ENCODE results near the gene PDXK. TPM values are rescaled to one million over a fixed set of nuclear protein-coding genes. Genes with fewer than 3 reads are reported as not detected.

The PDXK gene
- total RNA-seq, 1 donor from 2014 or later = 195 TPM

DNA sequence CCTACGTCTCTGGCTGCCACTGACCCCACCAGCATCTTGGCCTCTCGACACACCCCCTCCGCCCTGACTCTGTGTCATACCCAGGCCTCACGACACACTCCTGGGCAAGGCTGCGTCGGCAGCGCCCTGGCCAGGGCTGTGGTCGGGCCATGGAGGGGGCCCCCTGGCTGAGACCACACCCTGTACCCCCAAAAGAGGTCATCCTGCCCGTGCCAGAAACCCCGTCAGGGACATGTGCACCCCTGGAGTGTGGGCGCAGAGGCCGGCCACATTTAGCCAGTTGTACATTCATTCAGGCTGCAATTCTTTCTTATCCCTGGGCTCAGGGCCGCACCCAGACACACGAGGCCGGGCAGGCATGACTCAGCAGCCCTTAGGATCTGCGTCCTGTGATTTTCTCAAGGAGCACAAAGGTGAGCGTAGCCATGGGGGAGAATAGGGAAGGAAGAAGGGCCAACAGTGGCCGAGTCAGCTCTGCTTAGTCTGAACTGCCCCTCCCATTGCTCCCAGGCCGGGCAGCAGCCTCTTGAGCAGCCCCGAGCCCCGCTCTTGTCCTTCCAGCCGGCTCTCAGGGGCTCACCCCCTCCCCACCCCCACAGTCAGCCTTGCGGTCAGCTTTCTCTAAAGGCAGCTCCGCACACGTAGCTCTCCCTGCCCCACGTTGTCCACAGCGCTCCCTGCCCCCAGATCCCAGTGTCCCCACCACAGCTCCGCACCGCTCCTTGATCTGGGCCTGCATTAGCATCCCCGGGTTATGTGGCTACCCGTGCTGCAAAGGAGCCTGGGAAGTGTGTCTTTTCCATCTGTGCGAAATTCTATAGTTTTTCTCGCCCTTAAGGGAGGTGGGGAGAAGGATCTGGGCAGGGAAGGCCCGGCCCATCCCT lies 49.3 kb downstream of the PDXK start:
- Histone ChIP-seq H3K4me3 (peak overlapping the region; percentile 19), H3K9me3 (no peaks in the 10 kb centered on the region), H3K4me1 (peaks cover 21% of the 10 kb centered on the region), H3K27me3 (ENCODE audit: low read depth) (no peaks in the 10 kb centered on the region), H3K36me3 (peaks cover 9% of the 10 kb centered on the region), H3K27ac (peak overlapping the region; percentile 58)
- intact Hi-C loops (cut with DNase I) = no loop called here
- peak; percentile 87 for DNase-seq
- peak; percentile 83 to 90 for ATAC-seq
- TF ChIP-seq, protein P1, sequence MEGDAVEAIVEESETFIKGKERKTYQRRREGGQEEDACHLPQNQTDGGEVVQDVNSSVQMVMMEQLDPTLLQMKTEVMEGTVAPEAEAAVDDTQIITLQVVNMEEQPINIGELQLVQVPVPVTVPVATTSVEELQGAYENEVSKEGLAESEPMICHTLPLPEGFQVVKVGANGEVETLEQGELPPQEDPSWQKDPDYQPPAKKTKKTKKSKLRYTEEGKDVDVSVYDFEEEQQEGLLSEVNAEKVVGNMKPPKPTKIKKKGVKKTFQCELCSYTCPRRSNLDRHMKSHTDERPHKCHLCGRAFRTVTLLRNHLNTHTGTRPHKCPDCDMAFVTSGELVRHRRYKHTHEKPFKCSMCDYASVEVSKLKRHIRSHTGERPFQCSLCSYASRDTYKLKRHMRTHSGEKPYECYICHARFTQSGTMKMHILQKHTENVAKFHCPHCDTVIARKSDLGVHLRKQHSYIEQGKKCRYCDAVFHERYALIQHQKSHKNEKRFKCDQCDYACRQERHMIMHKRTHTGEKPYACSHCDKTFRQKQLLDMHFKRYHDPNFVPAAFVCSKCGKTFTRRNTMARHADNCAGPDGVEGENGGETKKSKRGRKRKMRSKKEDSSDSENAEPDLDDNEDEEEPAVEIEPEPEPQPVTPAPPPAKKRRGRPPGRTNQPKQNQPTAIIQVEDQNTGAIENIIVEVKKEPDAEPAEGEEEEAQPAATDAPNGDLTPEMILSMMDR (IDR thresholded peaks at IDR 0.05) = no peak

DNA sequence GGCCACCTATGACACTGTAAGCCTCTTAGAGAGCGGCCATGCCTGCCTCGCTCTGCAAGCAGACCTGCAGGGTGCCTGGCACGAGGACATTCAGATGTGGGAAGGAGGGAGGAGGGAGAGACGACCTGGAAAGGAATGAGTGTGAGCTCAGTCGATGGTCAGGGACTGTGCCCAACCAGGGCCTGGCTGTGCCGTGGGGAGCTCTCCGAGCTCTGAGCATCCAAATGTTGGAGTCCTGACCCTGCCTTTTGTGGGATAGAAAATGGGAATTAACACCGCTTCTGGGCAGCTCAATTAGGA lies 49.9 kb downstream of the PDXK start:
- DNase-seq (no peak), ATAC-seq (peak in 1 of 2 donors; percentile 4)
- H3K4me3 ChIP-seq = no peak overlapping the region
- H3K27me3 ChIP-seq (ENCODE audit: low read depth) = no peaks in the 10 kb centered on the region
- H3K27ac ChIP-seq = peak overlapping the region; percentile 58
- H3K9me3 ChIP-seq = no peaks in the 10 kb centered on the region
- intact Hi-C loops (cut with DNase I) = no loop called here
- H3K4me1 ChIP-seq = peaks cover 25% of the 10 kb centered on the region
- TF ChIP-seq, protein P1 (IDR thresholded peaks at IDR 0.05) = no peak
- H3K36me3 ChIP-seq = peaks cover 15% of the 10 kb centered on the region

DNA sequence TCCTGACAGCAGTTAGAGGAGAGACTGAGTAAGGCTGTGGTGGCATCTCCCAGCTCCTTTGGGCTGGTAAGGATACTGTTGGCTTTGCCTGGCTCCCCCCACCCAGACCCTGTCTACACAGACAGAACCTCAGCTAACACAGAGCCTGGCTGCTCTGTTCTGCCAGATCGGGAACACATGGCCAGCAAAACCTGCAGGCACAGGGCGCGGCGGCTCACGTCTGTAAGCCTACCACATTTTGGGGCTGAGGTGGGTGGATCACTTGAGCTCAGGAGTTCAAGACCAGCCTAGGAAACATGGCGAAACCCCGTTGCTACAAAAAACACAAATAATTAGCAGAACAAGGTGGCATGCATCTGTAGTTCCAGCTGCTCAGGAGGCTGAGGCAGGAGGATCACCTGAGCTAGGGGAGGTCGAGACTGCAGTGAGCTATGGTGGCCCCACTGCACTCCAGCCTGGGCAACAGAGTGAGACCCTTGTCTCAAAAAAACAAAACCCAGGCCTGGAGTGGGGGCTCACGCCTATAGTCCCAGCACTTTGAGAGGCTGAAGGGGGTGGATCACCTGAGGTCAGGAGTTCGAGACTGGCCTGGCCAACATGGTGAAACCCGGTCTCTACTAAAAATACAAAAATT lies 50.5 kb downstream of the PDXK start:
- no peaks in the 10 kb centered on the region for H3K9me3 ChIP-seq
- no peaks in the 10 kb centered on the region for H3K27me3 ChIP-seq (ENCODE audit: low read depth)
- peaks cover 22% of the 10 kb centered on the region for H3K36me3 ChIP-seq
- TF ChIP-seq, protein P1 (IDR thresholded peaks at IDR 0.05) = no peak
- H3K27ac ChIP-seq = no peak overlapping the region
- no peak for ATAC-seq
- H3K4me3 ChIP-seq = no peak overlapping the region
- no peak for DNase-seq
- intact Hi-C loops (cut with DNase I) = no loop called here
- peaks cover 29% of the 10 kb centered on the region for H3K4me1 ChIP-seq

DNA sequence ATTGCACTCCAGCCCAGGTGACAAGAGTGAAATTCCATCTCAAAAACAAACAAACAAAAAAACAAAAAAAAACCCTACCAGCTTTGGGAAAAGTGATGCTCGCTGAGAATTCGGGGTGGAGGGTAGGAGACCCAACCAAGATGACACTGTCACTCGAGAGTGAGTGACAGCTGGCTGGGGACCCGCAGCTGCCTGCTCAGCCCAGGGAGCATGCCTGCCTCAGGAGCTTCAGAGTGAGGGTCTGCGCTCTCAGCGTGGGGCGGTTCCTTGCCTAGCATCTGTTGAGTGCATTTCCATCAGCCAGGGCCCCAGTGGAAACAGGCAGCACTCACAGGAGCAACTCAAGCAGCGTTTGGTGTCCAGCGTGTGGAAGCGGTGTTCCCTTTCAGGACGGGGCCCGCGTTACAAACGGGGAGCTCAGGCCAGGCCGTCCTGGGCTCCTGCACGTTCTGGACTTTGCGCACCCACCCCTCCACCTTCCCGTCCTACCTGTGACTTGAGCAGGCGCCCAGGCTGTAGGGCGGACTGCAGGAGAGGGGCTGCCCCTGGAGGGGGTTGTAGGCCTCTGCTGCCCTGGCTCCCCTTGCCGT lies 51.2 kb downstream of the PDXK start:
- Histone ChIP-seq H3K9me3 (no peaks in the 10 kb centered on the region), H3K27ac (no peak overlapping the region), H3K27me3 (ENCODE audit: low read depth) (no peaks in the 10 kb centered on the region), H3K4me1 (peaks cover 36% of the 10 kb centered on the region), H3K4me3 (no peak overlapping the region), H3K36me3 (peaks cover 23% of the 10 kb centered on the region)
- no peak for ATAC-seq
- DNase-seq = no peak
- intact Hi-C loops (cut with DNase I) = no loop called here
- TF ChIP-seq, protein P1 (IDR thresholded peaks at IDR 0.05) = no peak

DNA sequence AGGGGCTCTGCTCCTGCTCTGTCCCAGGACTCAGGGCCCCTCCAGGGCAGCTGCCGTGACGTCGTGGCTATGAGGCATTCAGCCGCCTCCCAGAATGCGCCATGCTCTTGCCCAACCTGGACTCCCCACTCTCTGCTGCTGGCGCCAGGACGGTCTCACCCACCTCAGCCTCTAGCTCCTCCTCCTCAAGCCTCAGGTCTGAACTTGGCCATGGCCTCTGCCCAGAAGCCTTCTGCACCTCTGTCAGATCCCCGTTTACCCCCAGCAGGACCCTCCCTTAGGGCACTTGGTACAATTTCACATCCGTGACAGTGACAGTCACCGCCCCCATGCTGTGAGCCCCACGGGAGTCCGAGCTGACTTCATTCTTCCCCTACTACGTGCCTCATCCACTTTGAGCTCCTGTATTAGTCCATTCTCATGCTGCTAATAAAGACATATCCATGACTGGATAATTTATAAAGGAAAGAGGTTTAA lies 52.3 kb downstream of the PDXK start:
- Histone ChIP-seq H3K27ac (no peak overlapping the region), H3K27me3 (ENCODE audit: low read depth) (no peaks in the 10 kb centered on the region), H3K36me3 (peaks cover 23% of the 10 kb centered on the region), H3K4me3 (peak overlapping the region; percentile 23), H3K4me1 (peaks cover 41% of the 10 kb centered on the region), H3K9me3 (no peaks in the 10 kb centered on the region)
- DNase-seq = no peak
- no peak for ATAC-seq
- TF ChIP-seq, protein P1 (IDR thresholded peaks at IDR 0.05) = no peak
- intact Hi-C loops (cut with DNase I) = no loop called here

All from lower lobe of right lung (tissue), 2 donors.